HG02678 (cell line): ENCODE results near the gene MATN1.
A peak's percentile ranks its signal among the peaks of the same experiment; 100 is the strongest.

Experiments used
- ATAC-seq: cut with Tn5 transposase; IDR thresholded peaks from one replicate; pipeline ENCODE4 v1.9.1; 2021; ENCODE audit warnings: mild to moderate bottlenecking, moderate library complexity; ENCODE audit not compliant: unreplicated experiment

The MATN1 gene

DNA sequence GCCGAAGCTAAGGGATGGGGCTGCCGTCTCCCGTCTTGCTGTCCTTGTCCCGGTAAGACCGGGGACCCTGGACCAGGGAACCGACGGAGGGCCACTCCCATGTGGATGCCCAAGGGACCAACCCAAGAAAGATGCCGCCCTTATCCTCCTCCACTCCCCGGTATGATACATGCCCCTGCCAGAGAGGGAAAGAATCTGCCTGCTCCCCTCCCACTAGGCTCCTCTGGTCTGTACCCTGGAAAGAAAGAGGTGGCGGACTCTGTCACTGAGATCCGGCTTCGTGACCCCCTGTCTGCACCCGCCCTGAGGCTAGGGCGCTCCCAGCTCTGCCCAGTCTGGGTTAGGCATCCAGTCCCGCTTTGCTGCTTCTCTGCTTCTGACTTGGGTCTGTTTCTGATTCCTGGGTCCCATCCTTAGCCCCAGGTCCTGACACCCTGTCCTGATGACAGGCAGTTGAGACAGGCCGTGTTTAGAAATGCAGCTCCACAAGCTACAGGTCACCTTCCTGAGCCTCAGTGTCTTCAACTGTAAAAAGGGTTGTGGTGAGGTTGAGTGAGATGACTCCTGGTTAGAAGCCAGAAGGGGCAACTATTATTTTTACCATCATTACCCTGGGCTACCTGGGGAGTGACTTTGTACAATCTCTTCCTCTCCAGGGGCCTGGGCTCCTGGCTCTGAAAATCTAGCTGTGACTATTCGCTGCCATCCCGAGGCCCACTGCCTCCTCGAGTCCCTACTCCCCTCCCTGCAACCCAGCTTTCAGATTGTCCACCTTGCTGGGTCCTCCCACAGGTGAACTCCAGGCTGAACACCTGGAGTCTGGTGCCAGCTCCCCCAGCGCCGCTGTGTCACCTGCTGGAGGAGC, 3.7 kb downstream of the MATN1 start:
- ATAC-seq, result no peak

GRCh38 chr1:30718636-30719405, 4.6 kb downstream of the MATN1 start:
- ATAC-seq, result peak; percentile 53

DNA sequence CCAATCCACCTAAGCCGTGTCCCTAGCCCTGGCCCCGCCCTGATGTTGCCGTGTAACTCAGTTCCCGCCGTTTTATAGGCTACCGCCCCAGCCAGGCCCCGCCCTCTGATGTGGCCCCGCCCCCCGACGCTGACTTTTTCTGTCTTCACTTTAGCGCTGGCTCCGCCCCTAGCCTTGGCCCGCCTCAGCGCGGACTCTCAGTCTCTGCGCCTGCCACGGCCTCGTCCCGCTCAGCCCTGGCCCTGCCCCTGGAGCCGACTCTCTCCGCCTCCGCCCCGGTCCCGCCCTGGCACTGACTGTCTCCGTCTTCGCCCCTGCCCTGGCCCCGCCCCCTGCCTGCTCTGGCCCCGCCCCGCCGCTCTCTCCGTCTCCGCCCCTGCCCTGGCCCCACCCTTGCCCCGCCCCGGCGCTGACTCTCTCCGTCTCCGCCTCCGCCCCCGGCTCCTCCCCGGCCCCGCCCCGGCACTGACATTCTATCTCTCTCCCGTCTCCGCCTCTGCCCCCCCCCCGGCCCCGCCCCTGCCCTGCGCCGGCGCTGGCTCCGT, 5.2 kb downstream of the MATN1 start:
- peak; percentile 84 for ATAC-seq

GRCh38 chr1:30716646-30717045, 6.7 kb downstream of the MATN1 start:
- ATAC-seq, result no peak

GRCh38 chr1:30715886-30716285, 7.5 kb downstream of the MATN1 start:
- no peak for ATAC-seq

DNA sequence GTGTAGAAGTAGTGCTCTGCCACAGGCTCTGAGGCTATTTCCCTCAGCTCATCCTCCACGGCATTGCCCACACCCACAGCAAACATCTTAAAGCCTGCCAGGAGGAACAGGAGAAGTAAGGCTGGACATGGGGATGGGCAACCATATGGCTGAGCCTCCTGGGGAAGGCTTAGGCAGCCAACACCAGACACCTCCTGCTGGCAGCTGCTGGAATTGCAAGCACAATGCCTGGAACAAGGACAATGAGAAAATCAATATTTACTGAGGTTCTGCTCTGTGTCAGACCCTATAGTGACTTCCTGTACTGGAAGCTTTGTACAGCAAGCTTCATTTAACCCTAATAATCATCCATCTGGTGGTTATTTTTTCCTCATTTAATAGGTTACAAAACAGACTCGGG, 8.2 kb downstream of the MATN1 start:
- ATAC-seq, result no peak

- ATAC-seq, result no peak
These were observed 8.8 kb downstream of the MATN1 start for GRCh38 chr1:30714536-30715090.

DNA sequence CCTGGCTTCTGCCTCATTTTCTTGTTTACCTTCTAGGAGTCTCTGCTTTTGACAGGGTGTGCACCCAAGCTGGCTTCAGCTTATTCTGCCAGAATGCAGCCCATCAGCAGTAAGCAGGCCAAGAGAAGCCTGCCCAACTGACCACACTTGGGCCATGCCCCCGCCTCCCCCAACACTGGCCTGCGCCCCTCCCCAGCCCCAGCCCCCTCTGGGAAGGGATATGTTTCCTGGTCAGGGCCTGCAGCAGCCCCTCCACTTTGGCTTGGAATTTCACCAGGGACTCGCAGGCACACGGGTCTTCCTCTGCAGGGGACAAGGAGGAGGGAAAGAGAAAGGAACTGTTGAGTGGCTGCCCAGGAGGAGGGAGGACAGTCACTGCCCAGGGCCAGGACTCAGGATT, 9.4 kb downstream of the MATN1 start:
- ATAC-seq, result no peak

GRCh38 chr1:30713311-30713710, 10.1 kb downstream of the MATN1 start:
- no peak for ATAC-seq

DNA sequence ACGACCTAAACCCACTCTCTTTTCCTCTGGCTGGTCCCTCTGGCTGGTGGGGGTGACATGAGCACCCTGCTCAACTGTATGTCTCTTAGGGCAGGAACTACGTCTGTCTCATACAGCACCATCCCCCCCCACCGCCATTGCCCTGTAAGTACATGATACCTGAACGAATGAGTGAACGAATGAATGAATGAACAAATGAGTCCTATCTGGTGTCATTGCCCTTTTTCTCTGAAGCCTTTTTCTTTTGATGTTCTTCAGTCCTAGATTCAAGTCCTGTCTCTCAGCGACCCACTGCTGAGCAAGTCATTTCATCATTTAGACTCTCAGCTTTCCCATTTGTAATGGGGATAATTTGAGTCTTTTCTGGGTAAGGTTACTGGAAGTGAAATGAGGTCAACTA, 10.8 kb downstream of the MATN1 start:
- no peak for ATAC-seq

DNA sequence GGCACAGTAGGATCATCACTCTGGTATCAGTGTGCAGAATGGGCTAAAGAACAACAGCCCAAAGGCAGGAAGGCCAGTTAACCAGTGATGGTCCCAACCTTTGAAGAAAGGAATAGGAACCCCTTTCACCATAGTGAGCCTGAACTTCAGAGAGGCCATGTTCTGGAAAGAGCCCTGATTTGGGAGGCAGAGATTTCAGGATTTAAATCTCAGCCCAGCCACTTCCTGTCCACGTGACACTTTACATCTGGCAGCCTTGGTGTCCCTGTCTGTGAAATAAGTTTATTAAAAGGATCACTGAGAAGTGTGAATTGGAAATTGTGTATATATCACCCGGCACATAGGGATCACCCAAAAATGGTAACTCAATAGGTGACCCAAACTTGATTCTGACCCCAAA, 13.0 kb downstream of the MATN1 start:
- ATAC-seq, result no peak

GRCh38 chr1:30708361-30708728, 15.0 kb downstream of the MATN1 start:
- ATAC-seq, result no peak

- ATAC-seq, result no peak
These were observed 15.7 kb downstream of the MATN1 start for GRCh38 chr1:30707412-30708360.

GRCh38 chr1:30706528-30706927, 16.9 kb downstream of the MATN1 start:
- ATAC-seq, result no peak

- ATAC-seq, result no peak
These were observed 17.7 kb downstream of the MATN1 start for GRCh38 chr1:30705698-30706097.

DNA sequence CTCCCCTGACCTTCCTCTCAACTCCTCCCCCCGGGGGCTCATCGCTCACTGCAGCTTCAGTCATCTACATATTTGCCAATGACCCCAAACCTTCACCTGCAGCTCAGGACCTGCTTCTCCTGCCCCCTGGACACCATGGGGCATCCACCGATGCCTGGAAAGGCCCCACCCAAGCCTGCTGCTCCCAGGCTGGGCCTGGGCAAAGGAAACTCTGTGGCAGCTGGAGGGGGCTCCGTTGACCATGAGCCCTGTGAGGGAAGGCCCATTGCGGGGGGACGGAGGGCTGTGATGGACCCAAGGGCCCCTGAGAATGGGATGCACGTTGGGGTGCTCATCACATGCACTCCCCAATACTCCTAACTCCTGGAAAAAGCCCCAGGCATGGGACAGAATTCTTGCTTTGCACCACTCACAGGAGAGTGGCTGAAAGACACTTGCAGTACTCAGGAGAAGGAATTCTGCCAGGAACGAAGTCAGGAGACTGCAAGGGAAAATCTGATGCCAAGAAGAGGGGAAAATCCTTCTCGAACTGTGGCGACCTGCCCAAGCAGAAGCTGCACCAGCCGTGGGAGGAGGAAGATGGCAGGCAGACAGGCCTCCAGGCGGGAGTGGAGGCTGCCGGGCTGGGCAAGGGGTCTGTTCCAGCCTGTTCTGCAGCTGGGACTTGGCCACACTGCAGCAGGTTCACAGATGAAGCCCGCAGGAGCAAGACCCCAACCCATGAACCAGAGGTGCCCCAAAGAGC, 18.4 kb downstream of the MATN1 start:
- no peak for ATAC-seq

DNA sequence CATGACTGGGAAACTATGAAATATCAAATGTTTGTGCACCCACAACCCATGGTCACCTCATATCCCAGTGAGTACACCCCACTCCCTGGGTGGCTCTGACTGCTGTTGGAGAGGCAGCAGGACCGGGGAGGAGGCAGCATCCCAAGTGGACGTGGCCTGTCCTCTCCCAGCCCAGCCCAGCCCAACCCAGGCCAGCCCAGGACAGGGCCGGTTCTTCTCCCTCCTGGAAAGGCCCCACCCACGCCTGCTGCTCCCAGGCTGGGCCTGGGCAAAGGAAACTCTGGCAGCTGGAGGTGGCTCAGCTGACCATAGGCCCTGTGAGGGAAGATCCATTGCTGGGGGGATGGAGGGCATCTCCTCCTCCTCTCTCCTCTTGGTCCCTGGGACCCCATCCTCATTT, 19.1 kb downstream of the MATN1 start:
- no peak for ATAC-seq

DNA sequence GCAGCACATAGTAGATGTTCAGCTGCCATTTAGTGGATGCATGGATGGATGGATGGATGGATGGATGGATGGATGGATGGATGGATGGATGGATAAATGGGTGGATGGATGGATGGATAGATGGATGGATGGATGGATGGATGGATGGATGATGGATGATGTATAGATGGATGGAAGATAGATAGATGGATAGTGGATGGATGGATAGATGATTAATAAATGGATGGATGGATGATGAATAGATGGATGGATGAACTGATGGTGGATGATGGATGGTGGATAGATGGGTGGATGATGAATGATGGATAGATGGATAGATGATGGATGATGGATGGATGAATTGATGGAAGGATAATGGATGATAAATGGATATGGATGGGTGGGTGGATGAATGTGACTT, 20.6 kb downstream of the MATN1 start:
- ATAC-seq, result no peak

- ATAC-seq, result no peak
These were observed 22.1 kb downstream of the MATN1 start for GRCh38 chr1:30701258-30701633.
